ENCODE results near the gene SHTN1.

DNA sequence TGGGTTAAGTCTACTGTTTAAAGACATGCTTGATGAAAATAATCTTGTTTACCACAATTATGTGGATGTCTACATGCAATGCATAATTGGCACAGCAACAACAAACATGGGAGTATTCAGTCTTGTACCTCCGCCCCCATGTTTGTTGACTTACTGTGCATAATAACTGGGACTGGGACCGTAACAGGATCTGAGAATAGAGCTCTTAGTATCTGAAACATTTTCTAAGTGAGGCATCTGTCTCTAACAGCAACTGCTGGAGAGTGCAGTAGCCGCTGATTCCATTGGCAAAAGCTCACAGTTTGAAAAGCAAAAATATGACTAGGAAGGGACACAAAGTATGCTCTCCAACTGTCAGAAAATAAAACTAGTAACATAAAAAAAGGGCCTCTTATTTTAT, 94.1 kb downstream of the SHTN1 start:
- TF ChIP-seq, protein P1, sequence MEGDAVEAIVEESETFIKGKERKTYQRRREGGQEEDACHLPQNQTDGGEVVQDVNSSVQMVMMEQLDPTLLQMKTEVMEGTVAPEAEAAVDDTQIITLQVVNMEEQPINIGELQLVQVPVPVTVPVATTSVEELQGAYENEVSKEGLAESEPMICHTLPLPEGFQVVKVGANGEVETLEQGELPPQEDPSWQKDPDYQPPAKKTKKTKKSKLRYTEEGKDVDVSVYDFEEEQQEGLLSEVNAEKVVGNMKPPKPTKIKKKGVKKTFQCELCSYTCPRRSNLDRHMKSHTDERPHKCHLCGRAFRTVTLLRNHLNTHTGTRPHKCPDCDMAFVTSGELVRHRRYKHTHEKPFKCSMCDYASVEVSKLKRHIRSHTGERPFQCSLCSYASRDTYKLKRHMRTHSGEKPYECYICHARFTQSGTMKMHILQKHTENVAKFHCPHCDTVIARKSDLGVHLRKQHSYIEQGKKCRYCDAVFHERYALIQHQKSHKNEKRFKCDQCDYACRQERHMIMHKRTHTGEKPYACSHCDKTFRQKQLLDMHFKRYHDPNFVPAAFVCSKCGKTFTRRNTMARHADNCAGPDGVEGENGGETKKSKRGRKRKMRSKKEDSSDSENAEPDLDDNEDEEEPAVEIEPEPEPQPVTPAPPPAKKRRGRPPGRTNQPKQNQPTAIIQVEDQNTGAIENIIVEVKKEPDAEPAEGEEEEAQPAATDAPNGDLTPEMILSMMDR (IDR thresholded peaks at IDR 0.05; ENCODE audit: insufficient read depth, low read length): no peak
- TF ChIP-seq POLR2AphosphoS5 (IDR thresholded peaks at IDR 0.05; ENCODE audit: low read depth): no peak
- TF ChIP-seq, protein P2, sequence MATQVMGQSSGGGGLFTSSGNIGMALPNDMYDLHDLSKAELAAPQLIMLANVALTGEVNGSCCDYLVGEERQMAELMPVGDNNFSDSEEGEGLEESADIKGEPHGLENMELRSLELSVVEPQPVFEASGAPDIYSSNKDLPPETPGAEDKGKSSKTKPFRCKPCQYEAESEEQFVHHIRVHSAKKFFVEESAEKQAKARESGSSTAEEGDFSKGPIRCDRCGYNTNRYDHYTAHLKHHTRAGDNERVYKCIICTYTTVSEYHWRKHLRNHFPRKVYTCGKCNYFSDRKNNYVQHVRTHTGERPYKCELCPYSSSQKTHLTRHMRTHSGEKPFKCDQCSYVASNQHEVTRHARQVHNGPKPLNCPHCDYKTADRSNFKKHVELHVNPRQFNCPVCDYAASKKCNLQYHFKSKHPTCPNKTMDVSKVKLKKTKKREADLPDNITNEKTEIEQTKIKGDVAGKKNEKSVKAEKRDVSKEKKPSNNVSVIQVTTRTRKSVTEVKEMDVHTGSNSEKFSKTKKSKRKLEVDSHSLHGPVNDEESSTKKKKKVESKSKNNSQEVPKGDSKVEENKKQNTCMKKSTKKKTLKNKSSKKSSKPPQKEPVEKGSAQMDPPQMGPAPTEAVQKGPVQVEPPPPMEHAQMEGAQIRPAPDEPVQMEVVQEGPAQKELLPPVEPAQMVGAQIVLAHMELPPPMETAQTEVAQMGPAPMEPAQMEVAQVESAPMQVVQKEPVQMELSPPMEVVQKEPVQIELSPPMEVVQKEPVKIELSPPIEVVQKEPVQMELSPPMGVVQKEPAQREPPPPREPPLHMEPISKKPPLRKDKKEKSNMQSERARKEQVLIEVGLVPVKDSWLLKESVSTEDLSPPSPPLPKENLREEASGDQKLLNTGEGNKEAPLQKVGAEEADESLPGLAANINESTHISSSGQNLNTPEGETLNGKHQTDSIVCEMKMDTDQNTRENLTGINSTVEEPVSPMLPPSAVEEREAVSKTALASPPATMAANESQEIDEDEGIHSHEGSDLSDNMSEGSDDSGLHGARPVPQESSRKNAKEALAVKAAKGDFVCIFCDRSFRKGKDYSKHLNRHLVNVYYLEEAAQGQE (IDR thresholded peaks at IDR 0.05; ENCODE audit: insufficient replicate concordance, low read depth): no peak
- TF ChIP-seq GABPA (IDR thresholded peaks at IDR 0.05; ENCODE audit: low read depth): no peak
